HG02840 (cell line): ENCODE measurements around the gene NPAS2.

ENCODE experiments used
- ATAC-seq: cut with Tn5 transposase; IDR thresholded peaks from one replicate; pipeline ENCODE4 v1.9.1; 2021; ENCODE audit warnings: mild to moderate bottlenecking, moderate library complexity, moderate number of reproducible peaks; ENCODE audit not compliant: unreplicated experiment, low FRiP score

Gene NPAS2

GRCh38 chr2:100900156-100900795 lies 80.3 kb downstream of the NPAS2 start:
- ATAC-seq: no peak

- no peak for ATAC-seq
Measured at GRCh38 chr2:100902817-100903405, 83.0 kb downstream of the NPAS2 start.

DNA sequence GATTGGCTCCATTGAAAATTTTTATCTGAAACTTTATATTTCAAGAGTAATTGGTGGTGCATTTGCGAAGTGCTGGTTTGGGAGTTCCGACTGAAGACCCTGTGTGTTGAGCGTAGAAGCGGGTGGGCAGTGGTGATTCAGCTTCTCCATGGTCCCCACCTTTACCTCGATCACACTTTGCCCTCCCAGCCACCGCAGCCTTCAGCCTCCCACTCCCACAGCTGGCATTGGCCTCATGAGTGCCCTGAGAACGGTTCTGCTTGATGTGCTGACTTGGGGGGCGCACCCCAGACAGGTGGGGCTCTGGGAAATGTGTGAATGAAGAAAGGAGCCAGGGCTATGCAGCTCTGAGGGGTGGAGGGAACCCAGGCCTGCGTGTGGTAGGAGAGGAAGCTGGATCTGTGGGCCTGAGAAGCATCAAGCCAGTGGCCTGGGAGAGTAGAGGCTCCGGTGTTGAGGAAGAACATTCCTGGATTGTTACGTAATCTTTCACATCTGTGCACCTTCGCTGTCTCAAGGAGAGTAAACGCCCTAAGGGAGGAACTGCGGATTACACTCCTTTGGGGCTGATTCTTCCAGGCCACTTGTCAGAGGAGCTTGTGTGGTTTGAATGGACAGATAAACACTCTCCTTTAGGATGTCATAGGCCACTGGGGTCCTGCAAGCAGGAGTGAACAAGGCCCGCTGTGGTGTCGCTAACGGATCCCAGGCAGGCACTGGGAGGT lies 83.8 kb downstream of the NPAS2 start:
- ATAC-seq: no peak

- ATAC-seq: no peak
Measured at GRCh38 chr2:100905132-100905805, 85.3 kb downstream of the NPAS2 start.

GRCh38 chr2:100906131-100906530 lies 86.2 kb downstream of the NPAS2 start:
- ATAC-seq: no peak

DNA sequence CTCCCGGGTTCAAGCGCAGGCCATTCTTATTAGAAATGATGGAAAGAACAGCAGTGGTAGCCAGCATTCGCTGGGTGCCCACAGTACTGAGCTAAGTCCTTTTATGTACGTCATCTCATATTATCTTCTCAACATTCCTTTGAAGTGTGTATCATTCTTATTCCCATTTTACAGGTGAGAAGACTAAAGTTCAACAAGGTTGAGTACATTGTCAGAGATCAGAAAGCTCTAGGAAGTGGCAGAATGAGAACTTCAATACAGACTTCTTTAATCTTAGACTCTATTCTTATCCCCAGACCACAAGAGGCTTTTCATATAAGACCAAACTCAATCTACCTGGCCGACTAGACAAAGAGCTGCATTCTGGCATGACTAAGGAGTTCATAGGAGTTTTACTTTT lies 86.7 kb downstream of the NPAS2 start:
- no peak for ATAC-seq

DNA sequence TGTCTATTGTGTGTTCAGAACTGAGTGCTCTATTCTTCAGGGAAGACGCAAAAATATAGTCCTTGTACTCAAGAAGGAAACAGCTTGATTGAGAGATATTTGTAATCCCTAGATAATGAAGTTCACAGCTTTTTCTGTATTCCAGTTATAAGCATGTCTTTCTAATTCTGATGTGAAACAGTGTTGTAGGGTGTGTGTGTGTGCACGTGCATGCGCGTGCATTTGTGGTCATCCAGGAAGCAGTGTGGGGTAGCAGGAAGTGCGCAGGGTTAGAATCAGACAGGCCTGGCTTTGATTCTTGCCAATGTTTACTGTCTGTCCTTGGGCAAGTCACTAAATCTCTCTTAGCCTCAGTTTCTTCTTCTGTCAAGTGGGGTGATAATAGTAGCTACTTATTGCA lies 87.9 kb downstream of the NPAS2 start:
- no peak for ATAC-seq

GRCh38 chr2:100909534-100910081 lies 89.7 kb downstream of the NPAS2 start:
- ATAC-seq: no peak

GRCh38 chr2:100910111-100910510 lies 90.2 kb downstream of the NPAS2 start:
- no peak for ATAC-seq

GRCh38 chr2:100919316-100919715 lies 99.4 kb downstream of the NPAS2 start:
- ATAC-seq: no peak

- no peak for ATAC-seq
Measured at GRCh38 chr2:100921685-100922161, 101.8 kb downstream of the NPAS2 start.

DNA sequence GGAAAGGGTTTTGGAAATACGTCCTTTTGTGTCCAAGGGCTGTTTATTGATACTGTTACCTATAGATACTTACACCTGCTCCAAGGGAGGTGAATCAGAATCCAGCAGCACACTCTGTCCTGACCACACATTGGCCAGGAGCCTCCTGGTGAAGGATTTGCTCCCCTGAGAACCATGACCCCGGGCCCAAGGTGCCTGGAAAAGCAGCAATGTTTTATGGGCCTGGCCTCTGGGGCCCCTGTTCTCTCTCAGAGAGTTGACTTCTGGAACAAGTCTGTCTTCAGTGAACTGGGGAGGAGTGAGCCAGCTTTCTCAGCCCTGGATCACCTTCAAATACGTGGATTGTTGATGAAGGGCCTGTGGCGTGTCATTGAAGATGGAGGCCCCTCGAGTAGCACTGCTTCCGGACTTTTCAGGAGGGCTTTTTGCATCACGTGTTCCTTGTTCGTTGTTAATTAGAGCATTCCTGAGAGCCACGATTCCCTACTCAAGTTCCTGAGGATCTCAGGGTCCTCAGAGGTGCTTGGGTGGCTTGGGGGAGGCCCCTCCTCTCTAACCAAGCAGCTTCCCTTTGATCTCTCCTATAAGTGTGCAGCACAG lies 103.6 kb downstream of the NPAS2 start:
- ATAC-seq: no peak

- ATAC-seq: no peak
Measured at GRCh38 chr2:100924122-100924519, 104.2 kb downstream of the NPAS2 start.

GRCh38 chr2:100924520-100925451 lies 104.8 kb downstream of the NPAS2 start:
- no peak for ATAC-seq

DNA sequence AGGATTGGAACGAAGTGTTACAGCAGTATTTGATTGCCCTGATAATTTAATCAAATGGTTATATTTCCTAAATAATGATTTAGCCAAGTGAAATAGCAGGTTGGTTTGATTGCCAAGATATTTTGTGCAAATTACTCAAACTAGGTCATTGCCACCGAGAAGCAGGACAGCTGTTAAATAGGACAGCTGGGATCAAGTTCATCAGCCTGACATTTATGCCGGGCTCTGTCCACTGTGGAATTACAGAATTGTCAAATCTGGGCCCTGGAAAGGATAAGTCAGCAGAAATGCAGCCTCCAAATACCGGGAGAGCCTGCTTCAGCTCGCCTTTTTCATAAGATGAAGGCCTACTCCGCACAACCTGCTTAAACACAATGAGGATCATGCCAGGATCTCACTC lies 108.3 kb downstream of the NPAS2 start:
- no peak for ATAC-seq

- no peak for ATAC-seq
Measured at GRCh38 chr2:100929147-100929546, 109.2 kb downstream of the NPAS2 start.

- no peak for ATAC-seq
Measured at GRCh38 chr2:100934504-100935371, 114.8 kb downstream of the NPAS2 start.

DNA sequence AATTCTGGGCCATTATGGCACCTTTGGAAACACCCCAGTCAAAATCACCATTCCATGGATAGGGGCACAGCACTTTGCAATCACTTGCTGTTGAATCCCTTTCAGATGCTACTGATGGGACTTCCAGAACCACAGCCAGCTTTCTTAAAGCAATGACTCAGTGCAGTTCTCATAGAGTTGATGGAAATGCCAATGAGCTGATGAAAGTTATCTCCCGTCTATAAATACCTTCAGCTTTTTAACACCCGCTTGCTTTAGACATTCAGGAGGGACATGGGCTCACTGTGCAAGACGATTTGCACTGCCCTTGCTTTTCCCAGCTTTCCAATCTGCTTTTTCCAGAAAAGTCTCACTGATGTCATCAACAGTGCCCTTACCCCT lies 115.4 kb downstream of the NPAS2 start:
- no peak for ATAC-seq
